ENCODE measurements around the gene RAB30. TPM values are rescaled to one million over a fixed set of nuclear protein-coding genes. Genes with fewer than 3 reads are reported as not detected.

Gene RAB30
- total RNA-seq, 1 experiment from 2014 or later = 1.5 TPM

GRCh38 chr11:83023410-83023809, 48.3 kb downstream of the RAB30 start:
- Mint-ChIP-seq H3K4me1 (ENCODE audit: low read depth, unreplicated experiment) (no peaks in the 10 kb centered on the region), H3K4me3 (ENCODE audit: low read depth, unreplicated experiment) (no peak overlapping the region), H3K27me3 (ENCODE audit: unreplicated experiment) (no peaks in the 10 kb centered on the region), H3K27ac (ENCODE audit: unreplicated experiment) (no peak overlapping the region), H3K9me3 (ENCODE audit: low read depth, unreplicated experiment) (no peaks in the 10 kb centered on the region), H3K36me3 (ENCODE audit: insufficient read depth, unreplicated experiment) (no peaks in the 10 kb centered on the region)
- CTCF ChIA-PET = no interaction called here
- TF ChIP-seq CTCF (IDR thresholded peaks at IDR 0.05; ENCODE audit: unreplicated experiment) = no peak
- intact Hi-C loops (cut with micrococcal nuclease; ENCODE audit: unreplicated experiment) = no loop called here
- no TSS peak for BruUV-seq (replicated peaks)
- no peak for DNase-seq

- Mint-ChIP-seq H3K4me1 (ENCODE audit: low read depth, unreplicated experiment) (no peaks in the 10 kb centered on the region), H3K36me3 (ENCODE audit: insufficient read depth, unreplicated experiment) (no peaks in the 10 kb centered on the region), H3K4me3 (ENCODE audit: low read depth, unreplicated experiment) (no peak overlapping the region), H3K27me3 (ENCODE audit: unreplicated experiment) (no peaks in the 10 kb centered on the region), H3K27ac (ENCODE audit: unreplicated experiment) (no peak overlapping the region), H3K9me3 (ENCODE audit: low read depth, unreplicated experiment) (no peaks in the 10 kb centered on the region)
- BruUV-seq (replicated peaks) = no TSS peak
- CTCF ChIA-PET = no interaction called here
- intact Hi-C loops (cut with micrococcal nuclease; ENCODE audit: unreplicated experiment) = no loop called here
- no peak for TF ChIP-seq CTCF (IDR thresholded peaks at IDR 0.05; ENCODE audit: unreplicated experiment)
- no peak for DNase-seq
Measured at GRCh38 chr11:83021780-83022125, 49.9 kb downstream of the RAB30 start.

GRCh38 chr11:83020942-83021779, 50.5 kb downstream of the RAB30 start:
- H3K4me3 Mint-ChIP-seq (ENCODE audit: low read depth, unreplicated experiment) = no peak overlapping the region
- no peaks in the 10 kb centered on the region for H3K4me1 Mint-ChIP-seq (ENCODE audit: low read depth, unreplicated experiment)
- intact Hi-C loops (cut with micrococcal nuclease; ENCODE audit: unreplicated experiment) = no loop called here
- no peak for TF ChIP-seq CTCF (IDR thresholded peaks at IDR 0.05; ENCODE audit: unreplicated experiment)
- BruUV-seq (replicated peaks) = no TSS peak
- CTCF ChIA-PET = no interaction called here
- no peaks in the 10 kb centered on the region for H3K9me3 Mint-ChIP-seq (ENCODE audit: low read depth, unreplicated experiment)
- no peak overlapping the region for H3K27ac Mint-ChIP-seq (ENCODE audit: unreplicated experiment)
- H3K27me3 Mint-ChIP-seq (ENCODE audit: unreplicated experiment) = no peaks in the 10 kb centered on the region
- no peaks in the 10 kb centered on the region for H3K36me3 Mint-ChIP-seq (ENCODE audit: insufficient read depth, unreplicated experiment)
- DNase-seq = no peak

GRCh38 chr11:83019888-83020579, 51.7 kb downstream of the RAB30 start:
- BruUV-seq (replicated peaks) = no TSS peak
- Mint-ChIP-seq H3K4me3 (ENCODE audit: low read depth, unreplicated experiment) (no peak overlapping the region), H3K27me3 (ENCODE audit: unreplicated experiment) (peaks cover 1% of the 10 kb centered on the region), H3K27ac (ENCODE audit: unreplicated experiment) (no peak overlapping the region), H3K9me3 (ENCODE audit: low read depth, unreplicated experiment) (no peaks in the 10 kb centered on the region), H3K4me1 (ENCODE audit: low read depth, unreplicated experiment) (no peaks in the 10 kb centered on the region), H3K36me3 (ENCODE audit: insufficient read depth, unreplicated experiment) (no peaks in the 10 kb centered on the region)
- intact Hi-C loops (cut with micrococcal nuclease; ENCODE audit: unreplicated experiment) = no loop called here
- no peak for DNase-seq
- CTCF ChIA-PET = no interaction called here
- no peak for TF ChIP-seq CTCF (IDR thresholded peaks at IDR 0.05; ENCODE audit: unreplicated experiment)

Data from Calu3 (cell line).